GM19328 (cell line): ENCODE measurements around the gene PLEKHO2.

Source experiments
- ATAC-seq: cut with Tn5 transposase; IDR thresholded peaks from one replicate; pipeline ENCODE4 v1.9.1; 2021; ENCODE audit warnings: mild to moderate bottlenecking, moderate library complexity; ENCODE audit not compliant: unreplicated experiment

PLEKHO2 gene

GRCh38 chr15:64891561-64891960 is 49.8 kb downstream of the PLEKHO2 start:
- ATAC-seq, result no peak

- ATAC-seq, result no peak
These were observed 51.2 kb downstream of the PLEKHO2 start for GRCh38 chr15:64892847-64893403.

GRCh38 chr15:64893481-64894394 is 52.0 kb downstream of the PLEKHO2 start:
- peak; percentile 64 for ATAC-seq

GRCh38 chr15:64894395-64895056 is 52.8 kb downstream of the PLEKHO2 start:
- peak; percentile 32 for ATAC-seq

- ATAC-seq, result no peak
These were observed 53.8 kb downstream of the PLEKHO2 start for GRCh38 chr15:64895285-64896065.

- ATAC-seq, result no peak
These were observed 54.8 kb downstream of the PLEKHO2 start for GRCh38 chr15:64896371-64897069.

GRCh38 chr15:64897345-64897985 is 55.8 kb downstream of the PLEKHO2 start:
- no peak for ATAC-seq

- no peak for ATAC-seq
These were observed 56.7 kb downstream of the PLEKHO2 start for GRCh38 chr15:64898406-64898805.

- ATAC-seq, result no peak
These were observed 59.4 kb downstream of the PLEKHO2 start for GRCh38 chr15:64901141-64901540.

GRCh38 chr15:64901914-64902313 is 60.2 kb downstream of the PLEKHO2 start:
- ATAC-seq, result no peak

- ATAC-seq, result no peak
These were observed 61.1 kb downstream of the PLEKHO2 start for GRCh38 chr15:64902863-64903262.

GRCh38 chr15:64903326-64903950 is 61.7 kb downstream of the PLEKHO2 start:
- ATAC-seq, result no peak

GRCh38 chr15:64904189-64904588 is 62.5 kb downstream of the PLEKHO2 start:
- ATAC-seq, result no peak

GRCh38 chr15:64905119-64905831 is 63.6 kb downstream of the PLEKHO2 start:
- no peak for ATAC-seq

- ATAC-seq, result no peak
These were observed 64.2 kb downstream of the PLEKHO2 start for GRCh38 chr15:64905941-64906340.

GRCh38 chr15:64906402-64906801 is 64.7 kb downstream of the PLEKHO2 start:
- ATAC-seq, result no peak

GRCh38 chr15:64907991-64908390 is 66.3 kb downstream of the PLEKHO2 start:
- ATAC-seq, result no peak

GRCh38 chr15:64909546-64909945 is 67.8 kb downstream of the PLEKHO2 start:
- no peak for ATAC-seq
